Natural killer cell (primary cell): Measurements from ENCODE around the gene C2. TPM values are rescaled to one million over a fixed set of nuclear protein-coding genes. Genes with fewer than 3 reads are reported as not detected.

ENCODE experiments used
- ATAC-seq, 3 donors: fragments of 150-1000 bp in 2 of 3; fragments of 200-7000 bp in 1 of 3; cut with Tn5 transposase; 1 replicate in 1 of 3; 2 replicates in 2 of 3; pipeline ENCODE4 v1.10.0; 2021; ENCODE audit warnings: mild to moderate bottlenecking in 2 of 3, moderate library complexity in 2 of 3
- DNase-seq, 2 donors: peaks; one replicate each; pipeline versions ENCODE4 v3.0.0 to v3.0.0-alpha.2; 2013 to 2021; ENCODE audit warnings: mixed read lengths in 1 of 2
- H3K27ac ChIP-seq: one replicate; pipeline ENCODE4 v1.5.1; 2013; ENCODE audit warnings: mild to moderate bottlenecking, low read length
- H3K27me3 ChIP-seq: one replicate; pipeline ENCODE4 v1.6.1; 2013; ENCODE audit warnings: low read length; ENCODE audit not compliant: control insufficient read depth, insufficient read depth
- H3K36me3 ChIP-seq: one replicate; pipeline ENCODE4 v1.6.1; 2013; ENCODE audit warnings: low read length; ENCODE audit not compliant: control insufficient read depth, insufficient read depth
- H3K4me1 ChIP-seq: one replicate; pipeline ENCODE4 v1.6.1; 2013; ENCODE audit warnings: low read length; ENCODE audit not compliant: control insufficient read depth, insufficient read depth
- H3K4me3 ChIP-seq: one replicate; pipeline ENCODE4 v1.5.1; 2013; ENCODE audit warnings: low read length
- H3K9me3 ChIP-seq: one replicate; pipeline ENCODE4 v1.6.1; 2013; ENCODE audit warnings: low read length; ENCODE audit not compliant: control insufficient read depth, insufficient read depth
- H3K27ac Mint-ChIP-seq, 2 donors: one replicate each; pipeline ENCODE4 v1.8.0; 2022; ENCODE audit warnings: mild to moderate bottlenecking in 2 of 2, mixed read lengths in 2 of 2, moderate library complexity in 1 of 2
- H3K27me3 Mint-ChIP-seq, 2 donors: one replicate each; pipeline ENCODE4 v1.8.0; 2022; ENCODE audit warnings: low read depth in 2 of 2, mixed read lengths in 2 of 2
- H3K36me3 Mint-ChIP-seq: one replicate; pipeline ENCODE4 v1.8.0; 2022; ENCODE audit warnings: mixed read lengths
- H3K4me1 Mint-ChIP-seq, 2 donors: one replicate each; pipeline ENCODE4 v1.8.0; 2022; ENCODE audit warnings: mixed read lengths in 2 of 2
- H3K4me3 Mint-ChIP-seq: one replicate; pipeline ENCODE4 v1.8.0; 2022; ENCODE audit warnings: mild to moderate bottlenecking, moderate library complexity, mixed read lengths
- H3K9me3 Mint-ChIP-seq, 2 donors: one replicate each; pipeline ENCODE4 v1.8.0; 2022; ENCODE audit warnings: mixed read lengths in 2 of 2
- CTCF ChIP-seq: fragments of 200-600 bp; IDR thresholded peaks from one replicate; pipeline ENCODE4 v1.8.0; 2022; ENCODE audit warnings: antibody characterized with exemption
- WGBS: methylation state at CpG from one replicate; pipeline ENCODE4 v1.1.7; 2013; ENCODE audit warnings: missing lambda C conversion rate; ENCODE audit not compliant: insufficient coverage; 5-methylcytosine and 5-hydroxymethylcytosine counted together
- intact Hi-C: fragments of 100-400 bp; cut with micrococcal nuclease; formaldehyde crosslinking; loops from one replicate; pipeline ENCODE4 v1.14.2; 2022
- total RNA-seq, 4 donors: library from RNA; stranded (reverse); fragments of 120-200 nt in 1 of 4; gene quantifications; one replicate each; pipeline versions ENCODE4 v1.2.3 to v1.2.4, GENCODE V29; 2013 to 2022

C2 gene
- total RNA-seq, 3 donors from 2014 or later (not counting 1 experiment from before 2014, with no cell fraction given), result 0.55 to 1.3 (median 1.0) TPM

GRCh38 chr6:31969712-31970603, 42.4 kb downstream of the C2 start:
- Mint-ChIP-seq H3K27ac (peak overlapping the region; percentile 93 to 97), H3K4me1 (peaks cover 20 to 42% of the 10 kb centered on the region in 2 donors), H3K9me3 (no peaks in the 10 kb centered on the region), H3K27me3 (no peaks in the 10 kb centered on the region), H3K36me3 (peaks cover 5% of the 10 kb centered on the region), H3K4me3 (peak overlapping the region; percentile 73)
- intact Hi-C loops, result loop anchor here (10.0 kb wide), 1 partner anchor 225 kb away; the partner anchor contains the start of genes GPSM3 and PBX2
- H3K27me3 ChIP-seq, result no peaks in the 10 kb centered on the region
- H3K4me3 ChIP-seq, result no peak overlapping the region
- DNase-seq, result peak in 1 of 2 donors; percentile 20
- no peak for TF ChIP-seq CTCF
- peaks cover 23% of the 10 kb centered on the region for H3K4me1 ChIP-seq
- H3K9me3 ChIP-seq, result no peaks in the 10 kb centered on the region
- ATAC-seq, result no peak
- H3K27ac ChIP-seq, result peak overlapping the region; percentile 98
- peaks cover 56% of the 10 kb centered on the region for H3K36me3 ChIP-seq
- 89% methylated on average over 15 of the region's 17 CpGs for WGBS

GRCh38 chr6:31970604-31971271, 43.2 kb downstream of the C2 start:
- intact Hi-C loops, result loop anchor here (10.0 kb wide), 1 partner anchor 224 kb away; the partner anchor contains the start of genes GPSM3 and PBX2
- H3K9me3 Mint-ChIP-seq, result no peaks in the 10 kb centered on the region
- ATAC-seq (no peak), DNase-seq (peak in 1 of 2 donors; percentile 32)
- H3K36me3 Mint-ChIP-seq, result no peaks in the 10 kb centered on the region
- H3K27ac ChIP-seq, result peak overlapping the region; percentile 98
- 88% methylated on average over 18 of the region's 18 CpGs for WGBS
- H3K9me3 ChIP-seq, result no peaks in the 10 kb centered on the region
- peak overlapping the region; percentile 93 to 97 for H3K27ac Mint-ChIP-seq
- TF ChIP-seq CTCF, result no peak
- peaks cover 20 to 42% of the 10 kb centered on the region in 2 donors for H3K4me1 Mint-ChIP-seq
- H3K4me1 ChIP-seq, result peaks cover 23% of the 10 kb centered on the region
- no peak overlapping the region for H3K4me3 ChIP-seq
- peak overlapping the region; percentile 93 for H3K4me3 Mint-ChIP-seq
- H3K27me3 Mint-ChIP-seq, result no peaks in the 10 kb centered on the region
- H3K36me3 ChIP-seq, result peaks cover 48% of the 10 kb centered on the region
- no peaks in the 10 kb centered on the region for H3K27me3 ChIP-seq

- peaks cover 41% of the 10 kb centered on the region for H3K36me3 ChIP-seq
- H3K4me3 ChIP-seq, result peak overlapping the region; percentile 83
- H3K36me3 Mint-ChIP-seq, result no peaks in the 10 kb centered on the region
- H3K9me3 ChIP-seq, result no peaks in the 10 kb centered on the region
- DNase-seq, result no peak
- intact Hi-C loops, result loop anchor here (10.0 kb wide), 1 partner anchor 223 kb away; the partner anchor contains the start of genes GPSM3 and PBX2
- H3K27me3 ChIP-seq, result no peaks in the 10 kb centered on the region
- H3K4me3 Mint-ChIP-seq, result peak overlapping the region; percentile 93
- H3K27me3 Mint-ChIP-seq, result no peaks in the 10 kb centered on the region
- peak overlapping the region; percentile 98 for H3K27ac ChIP-seq
- peaks cover 20 to 42% of the 10 kb centered on the region in 2 donors for H3K4me1 Mint-ChIP-seq
- H3K27ac Mint-ChIP-seq, result peak overlapping the region; percentile 93 to 97
- 34% methylated on average over 29 of the region's 29 CpGs for WGBS
- H3K9me3 Mint-ChIP-seq, result no peaks in the 10 kb centered on the region
- no peak for ATAC-seq
- peaks cover 23% of the 10 kb centered on the region for H3K4me1 ChIP-seq
- no peak for TF ChIP-seq CTCF
These were observed 43.9 kb downstream of the C2 start for GRCh38 chr6:31971279-31971992.
